HTERT RPE-1 (cell line): ENCODE data around the gene SERPINB10.
"Not testable (repeated sequence)": the region's sequence is repeated elsewhere in the genome, so short reads cannot be mapped to it uniquely, and the experiment has no call there.

Experiments
- in situ Hi-C: fragments of 300-500 bp; cut with MboI; formaldehyde crosslinking; loops from 4 replicates; pipeline ENCODE4 v1.14.3; 2020; ENCODE audit warnings: low sequenced_read_pairs

Gene SERPINB10

GRCh38 chr18:63940543-63941050 lies 32.8 kb downstream of the SERPINB10 start:
- in situ Hi-C loops, result not testable (repeated sequence)

- in situ Hi-C loops, result no loop called here
These were observed 39.5 kb downstream of the SERPINB10 start for GRCh38 chr18:63947051-63947790.

GRCh38 chr18:63949068-63949737 lies 41.4 kb downstream of the SERPINB10 start, which contains the start of gene HMSD:
Gene HMSD, plus strand, starts transcription at chr18:63949301. Its CDS starts 4,155 bp downstream, at chr18:63953456.
- in situ Hi-C loops, result no loop called here

GRCh38 chr18:63951302-63951705 lies 43.5 kb downstream of the SERPINB10 start:
- in situ Hi-C loops, result no loop called here

GRCh38 chr18:63953811-63954210 lies 46.1 kb downstream of the SERPINB10 start:
- in situ Hi-C loops, result no loop called here

GRCh38 chr18:63956755-63957154 lies 49.0 kb downstream of the SERPINB10 start:
- in situ Hi-C loops, result no loop called here

- in situ Hi-C loops, result no loop called here
These were observed 53.1 kb downstream of the SERPINB10 start for GRCh38 chr18:63960891-63961290.

GRCh38 chr18:63961435-63961980 lies 53.8 kb downstream of the SERPINB10 start:
- in situ Hi-C loops, result no loop called here

GRCh38 chr18:63962137-63962536 lies 54.4 kb downstream of the SERPINB10 start:
- in situ Hi-C loops, result no loop called here

- in situ Hi-C loops, result no loop called here
These were observed 56.0 kb downstream of the SERPINB10 start for GRCh38 chr18:63963615-63964256.

GRCh38 chr18:63964908-63965307 lies 57.1 kb downstream of the SERPINB10 start:
- in situ Hi-C loops, result no loop called here

- in situ Hi-C loops, result no loop called here
These were observed 58.1 kb downstream of the SERPINB10 start for GRCh38 chr18:63965716-63966330.

GRCh38 chr18:63969942-63970808 lies 62.4 kb downstream of the SERPINB10 start, which contains the start of gene SERPINB8:
Gene SERPINB8, plus strand, starts transcription at chr18:63970081. Its CDS starts 8,228 bp downstream, at chr18:63978309.
- in situ Hi-C loops, result no loop called here

GRCh38 chr18:63970809-63971205 lies 63.0 kb downstream of the SERPINB10 start:
- in situ Hi-C loops, result no loop called here

- in situ Hi-C loops, result no loop called here
These were observed 63.7 kb downstream of the SERPINB10 start for GRCh38 chr18:63971320-63972001.

GRCh38 chr18:63972002-63972376 lies 64.2 kb downstream of the SERPINB10 start:
- in situ Hi-C loops, result no loop called here

- in situ Hi-C loops, result no loop called here
These were observed 67.2 kb downstream of the SERPINB10 start for GRCh38 chr18:63974991-63975390.

GRCh38 chr18:63975628-63976027 lies 67.9 kb downstream of the SERPINB10 start:
- in situ Hi-C loops, result no loop called here

- in situ Hi-C loops, result no loop called here
These were observed 69.3 kb downstream of the SERPINB10 start for GRCh38 chr18:63977040-63977439.
